WTC11 (cell line): ENCODE results near the gene NFKBIE. TPM values are rescaled to one million over a fixed set of nuclear protein-coding genes. Genes with fewer than 3 reads are reported as not detected.
A peak's percentile ranks its signal among the peaks of the same experiment; 100 is the strongest.

Experiments used
- ATAC-seq: fragments of 200-7000 bp; cut with Tn5 transposase; 2 replicates; pipeline ENCODE4 v1.10.0; 2021; ENCODE audit warnings: mild to moderate bottlenecking, moderate library complexity
- CTCF ChIA-PET: fragments of 300-600 bp; sonication (Branson Sonifier 250); formaldehyde crosslinking; loops from one replicate; lab custom pipeline; 2021; ENCODE audit warnings: antibody characterized with exemption; lab: Charles Lee
- POLR2A ChIA-PET: fragments of 350-600 bp; sonication (Branson Sonifier 250); formaldehyde crosslinking; loops from one replicate; lab custom pipeline; 2021; ENCODE audit warnings: antibody characterized with exemption; lab: Charles Lee
- DNase-seq: peaks from one replicate; pipeline ENCODE4 v3.0.0; 2021; ENCODE audit warnings: low spot score
- H3K27ac Mint-ChIP-seq: 2 replicates; pipeline ENCODE4 v1.8.0; 2021; ENCODE audit warnings: mixed read lengths
- H3K27me3 Mint-ChIP-seq: 2 replicates; pipeline ENCODE4 v1.8.0; 2021; ENCODE audit warnings: low read depth, mild to moderate bottlenecking, moderate library complexity, mixed read lengths
- H3K36me3 Mint-ChIP-seq: 2 replicates; pipeline ENCODE4 v1.8.0; 2021; ENCODE audit warnings: mixed read lengths
- H3K4me1 Mint-ChIP-seq: 2 replicates; pipeline ENCODE4 v1.8.0; 2022; ENCODE audit warnings: mixed read lengths
- H3K4me3 Mint-ChIP-seq: 2 replicates; pipeline ENCODE4 v1.8.0; 2021; ENCODE audit warnings: mild to moderate bottlenecking, moderate library complexity, mixed read lengths
- H3K9me3 Mint-ChIP-seq: 2 replicates; pipeline ENCODE4 v1.8.0; 2021; ENCODE audit warnings: mixed read lengths
- CREM ChIP-seq: sonication (generic); formaldehyde crosslinking; IDR thresholded peaks from 2 replicates; pipeline ENCODE4 v1.8.1; 2022; ENCODE audit warnings: mild to moderate bottlenecking, missing genetic modification reagents, moderate library complexity
- ELF4 ChIP-seq: sonication (generic); formaldehyde crosslinking; IDR thresholded peaks from 2 replicates; pipeline ENCODE4 v1.8.1; 2022; ENCODE audit warnings: low read depth, mild to moderate bottlenecking, moderate library complexity, missing genetic modification reagents
- GRHL2 ChIP-seq: fragments of 250-450 bp; sonication (Bioruptor Pico); IDR thresholded peaks from 2 replicates; pipeline ENCODE4 v1.8.0; 2022; ENCODE audit warnings: mild to moderate bottlenecking, moderate library complexity; ENCODE audit not compliant: insufficient replicate concordance, severe bottlenecking
- GTF2I ChIP-seq: fragments of 250-450 bp; sonication (Bioruptor Pico); conservative IDR thresholded peaks from 2 replicates; pipeline ENCODE4 v1.4.0; 2021; ENCODE audit warnings: mild to moderate bottlenecking
- NFATC4 ChIP-seq: fragments of 250-450 bp; sonication (Bioruptor Pico); IDR thresholded peaks from 2 replicates; pipeline ENCODE4 v1.9.0; 2021; ENCODE audit warnings: mild to moderate bottlenecking
- NR2C2 ChIP-seq: sonication (generic); formaldehyde crosslinking; IDR thresholded peaks from 2 replicates; pipeline ENCODE4 v1.8.0; 2022; ENCODE audit warnings: mild to moderate bottlenecking, missing genetic modification reagents
- NR3C1 ChIP-seq: sonication (generic); formaldehyde crosslinking; conservative IDR thresholded peaks from 2 replicates; pipeline ENCODE4 v1.8.1; 2023; ENCODE audit warnings: low read depth, mild to moderate bottlenecking, missing genetic modification reagents
- SMAD3 ChIP-seq: sonication (generic); formaldehyde crosslinking; IDR thresholded peaks from 2 replicates; pipeline ENCODE4 v1.8.0; 2022; ENCODE audit warnings: missing genetic modification reagents, mild to moderate bottlenecking, borderline replicate concordance
- TEAD4 ChIP-seq: sonication (generic); formaldehyde crosslinking; IDR thresholded peaks from 2 replicates; pipeline ENCODE4 v1.8.0; 2022; ENCODE audit warnings: mild to moderate bottlenecking, missing genetic modification reagents
- ZNF121 ChIP-seq: sonication (generic); formaldehyde crosslinking; IDR thresholded peaks from 2 replicates; pipeline ENCODE4 v1.8.0; 2023; ENCODE audit warnings: missing genetic modification reagents
- ZNF232 ChIP-seq: sonication (generic); formaldehyde crosslinking; IDR thresholded peaks from 2 replicates; pipeline ENCODE4 v1.8.0; 2022; ENCODE audit warnings: mild to moderate bottlenecking, missing genetic modification reagents
- ZNF317 ChIP-seq: sonication (generic); formaldehyde crosslinking; IDR thresholded peaks from 2 replicates; pipeline ENCODE4 v1.8.1; 2023; ENCODE audit warnings: low read depth, mild to moderate bottlenecking, moderate library complexity, missing genetic modification reagents, borderline replicate concordance
- ZNF416 ChIP-seq: fragments of 250-450 bp; sonication (Bioruptor Pico); IDR thresholded peaks from 2 replicates; pipeline ENCODE4 v1.9.0; 2021; ENCODE audit warnings: mild to moderate bottlenecking, inconsistent platforms
- total RNA-seq: library from RNA; stranded (reverse); gene quantifications from 3 replicates; pipeline ENCODE4 v1.2.3, GENCODE V29; 2021
- TF ChIP-seq, protein P1 (sequence below): fragments of 250-450 bp; sonication (Bioruptor Pico); IDR thresholded peaks from 2 replicates; pipeline ENCODE4 v1.9.0; 2021; ENCODE audit warnings: mild to moderate bottlenecking
- TF ChIP-seq, protein P2 (sequence below): sonication (generic); formaldehyde crosslinking; IDR thresholded peaks from 2 replicates; pipeline ENCODE4 v1.8.1; 2023; ENCODE audit warnings: mild to moderate bottlenecking, missing genetic modification reagents
- TF ChIP-seq, protein P3 (sequence below): fragments of 250-450 bp; sonication (Bioruptor Pico); IDR thresholded peaks from 2 replicates; pipeline ENCODE4 v1.9.0; 2021; ENCODE audit warnings: mild to moderate bottlenecking
- TF ChIP-seq, protein P4 (sequence below): sonication (generic); formaldehyde crosslinking; IDR thresholded peaks from 2 replicates; pipeline ENCODE4 v1.8.0; 2022; ENCODE audit warnings: mild to moderate bottlenecking, missing genetic modification reagents
- TF ChIP-seq, protein P5 (sequence below): sonication (generic); formaldehyde crosslinking; IDR thresholded peaks from 2 replicates; pipeline ENCODE4 v1.8.1; 2023; ENCODE audit warnings: mild to moderate bottlenecking, missing genetic modification reagents, moderate library complexity

Gene NFKBIE
- total RNA-seq, 1 experiment from 2014 or later, result 10.3 TPM

DNA sequence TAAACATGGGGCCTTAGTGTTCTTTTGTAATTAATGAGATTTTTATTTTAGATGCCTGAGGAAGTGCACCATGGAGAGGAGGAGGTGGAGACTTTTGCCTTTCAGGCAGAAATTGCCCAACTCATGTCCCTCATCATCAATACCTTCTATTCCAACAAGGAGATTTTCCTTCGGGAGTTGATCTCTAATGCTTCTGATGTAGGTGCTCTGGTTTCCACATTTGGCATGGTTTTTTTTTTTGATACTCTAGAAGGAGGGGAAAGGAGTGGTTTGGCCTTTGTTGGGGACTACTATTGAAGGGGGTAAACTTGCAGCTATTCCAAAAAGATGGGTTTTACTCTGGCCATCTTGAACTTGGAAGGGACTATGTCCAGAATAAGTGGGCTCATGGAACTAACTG lies 16.8 kb downstream of the NFKBIE start:
- POLR2A ChIA-PET, result interaction anchor here (4.8 to 4.9 kb wide), 2 partner anchors 7 to 26 kb away, joined by 63 to 83 read pairs; partner anchors contain the start of genes SLC29A1 and SLC35B2

DNA sequence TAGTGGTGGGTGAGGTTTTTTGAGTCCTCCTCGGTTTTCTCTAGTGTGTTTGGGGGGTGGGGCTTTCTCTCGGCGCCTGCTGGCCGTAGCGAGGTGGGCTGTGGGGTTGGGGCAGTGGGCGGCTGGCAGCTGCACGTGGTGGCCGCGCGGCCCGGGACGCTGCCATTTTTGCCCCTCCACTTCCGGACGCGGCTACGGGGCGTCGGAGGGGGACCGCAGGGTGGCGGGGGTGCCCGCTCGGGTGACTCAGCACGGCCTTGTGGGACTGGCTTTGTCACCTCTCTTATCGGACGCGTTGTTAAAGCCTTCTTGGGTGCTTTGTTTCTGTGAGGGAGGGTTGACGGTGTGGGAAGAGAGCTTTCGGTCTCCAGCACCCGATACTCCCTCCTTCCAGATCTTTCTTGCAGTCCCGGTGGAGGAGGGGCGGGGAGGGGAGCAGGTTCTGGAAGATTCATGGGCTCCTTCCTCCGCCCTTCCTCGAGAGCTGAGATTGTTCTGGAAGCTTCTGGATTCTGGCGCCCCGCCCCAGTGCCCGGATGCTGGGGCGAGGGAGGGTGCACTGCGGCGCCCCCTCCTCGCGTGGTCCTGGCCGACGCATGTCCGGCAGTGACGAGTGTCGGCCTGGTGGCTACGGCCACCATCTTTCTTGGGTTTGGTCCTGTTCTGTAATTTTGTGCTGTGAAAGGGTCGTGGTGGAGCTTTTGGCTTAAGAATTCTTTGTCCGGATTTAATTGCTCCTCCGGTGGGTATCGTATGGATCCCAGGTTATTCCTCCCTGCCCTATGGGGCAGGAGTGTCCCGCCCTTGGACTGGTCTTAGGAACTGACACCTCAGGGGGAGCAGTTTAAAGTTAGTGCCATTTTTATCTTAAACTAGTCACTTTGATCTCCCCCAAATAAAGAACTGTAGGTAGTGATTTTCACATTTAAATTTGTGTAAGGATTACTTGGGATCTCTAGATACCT lies 17.7 kb downstream of the NFKBIE start:
- Mint-ChIP-seq H3K4me1 (peaks cover 39% of the 10 kb centered on the region), H3K9me3 (no peaks in the 10 kb centered on the region), H3K27me3 (peaks cover 4% of the 10 kb centered on the region; the same call in 1 of the 2 replicates), H3K27ac (peak overlapping the region; percentile 99), H3K36me3 (peaks cover 56% of the 10 kb centered on the region), H3K4me3 (peak overlapping the region; percentile 99)
- CTCF ChIA-PET, result interaction anchor here (1.0 to 7.2 kb wide), 9 partner anchors 8 to 388 kb away, joined by 3 to 80 read pairs (median 4); partner anchors contain the start of genes AARS2 and SLC35B2
- DNase-seq (peak; percentile 41), ATAC-seq (no peak)
- POLR2A ChIA-PET, result interaction anchor here (1.1 to 4.9 kb wide), 14 partner anchors 8 to 618 kb away, joined by 3 to 83 read pairs (median 8); partner anchors contain the start of genes AARS2, MYMX, SLC29A1 and SLC35B2
- TF ChIP-seq GRHL2 (CRISPR knock-in tag) (no peak), NR3C1 (CRISPR knock-in tag) (no peak), ZNF416 (peak; percentile 84), ZNF121 (CRISPR knock-in tag) (no peak), NFATC4 (CRISPR knock-in tag) (peak; percentile 80), CREM (CRISPR knock-in tag) (no peak)
- TF ChIP-seq, protein P1, sequence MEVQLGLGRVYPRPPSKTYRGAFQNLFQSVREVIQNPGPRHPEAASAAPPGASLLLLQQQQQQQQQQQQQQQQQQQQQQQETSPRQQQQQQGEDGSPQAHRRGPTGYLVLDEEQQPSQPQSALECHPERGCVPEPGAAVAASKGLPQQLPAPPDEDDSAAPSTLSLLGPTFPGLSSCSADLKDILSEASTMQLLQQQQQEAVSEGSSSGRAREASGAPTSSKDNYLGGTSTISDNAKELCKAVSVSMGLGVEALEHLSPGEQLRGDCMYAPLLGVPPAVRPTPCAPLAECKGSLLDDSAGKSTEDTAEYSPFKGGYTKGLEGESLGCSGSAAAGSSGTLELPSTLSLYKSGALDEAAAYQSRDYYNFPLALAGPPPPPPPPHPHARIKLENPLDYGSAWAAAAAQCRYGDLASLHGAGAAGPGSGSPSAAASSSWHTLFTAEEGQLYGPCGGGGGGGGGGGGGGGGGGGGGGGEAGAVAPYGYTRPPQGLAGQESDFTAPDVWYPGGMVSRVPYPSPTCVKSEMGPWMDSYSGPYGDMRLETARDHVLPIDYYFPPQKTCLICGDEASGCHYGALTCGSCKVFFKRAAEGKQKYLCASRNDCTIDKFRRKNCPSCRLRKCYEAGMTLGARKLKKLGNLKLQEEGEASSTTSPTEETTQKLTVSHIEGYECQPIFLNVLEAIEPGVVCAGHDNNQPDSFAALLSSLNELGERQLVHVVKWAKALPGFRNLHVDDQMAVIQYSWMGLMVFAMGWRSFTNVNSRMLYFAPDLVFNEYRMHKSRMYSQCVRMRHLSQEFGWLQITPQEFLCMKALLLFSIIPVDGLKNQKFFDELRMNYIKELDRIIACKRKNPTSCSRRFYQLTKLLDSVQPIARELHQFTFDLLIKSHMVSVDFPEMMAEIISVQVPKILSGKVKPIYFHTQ, result peak; percentile 2; the same call in 1 of the 2 replicates
- TF ChIP-seq, protein P2, sequence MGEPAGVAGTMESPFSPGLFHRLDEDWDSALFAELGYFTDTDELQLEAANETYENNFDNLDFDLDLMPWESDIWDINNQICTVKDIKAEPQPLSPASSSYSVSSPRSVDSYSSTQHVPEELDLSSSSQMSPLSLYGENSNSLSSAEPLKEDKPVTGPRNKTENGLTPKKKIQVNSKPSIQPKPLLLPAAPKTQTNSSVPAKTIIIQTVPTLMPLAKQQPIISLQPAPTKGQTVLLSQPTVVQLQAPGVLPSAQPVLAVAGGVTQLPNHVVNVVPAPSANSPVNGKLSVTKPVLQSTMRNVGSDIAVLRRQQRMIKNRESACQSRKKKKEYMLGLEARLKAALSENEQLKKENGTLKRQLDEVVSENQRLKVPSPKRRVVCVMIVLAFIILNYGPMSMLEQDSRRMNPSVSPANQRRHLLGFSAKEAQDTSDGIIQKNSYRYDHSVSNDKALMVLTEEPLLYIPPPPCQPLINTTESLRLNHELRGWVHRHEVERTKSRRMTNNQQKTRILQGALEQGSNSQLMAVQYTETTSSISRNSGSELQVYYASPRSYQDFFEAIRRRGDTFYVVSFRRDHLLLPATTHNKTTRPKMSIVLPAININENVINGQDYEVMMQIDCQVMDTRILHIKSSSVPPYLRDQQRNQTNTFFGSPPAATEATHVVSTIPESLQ (CRISPR knock-in tag), result no peak

More for the DNA sequence above, 16.8 kb downstream of the NFKBIE start:
- H3K4me3 Mint-ChIP-seq, result peak overlapping the region; percentile 99
- no peaks in the 10 kb centered on the region for H3K9me3 Mint-ChIP-seq
- no peak for ATAC-seq
- CTCF ChIA-PET, result interaction anchor here (1.4 to 1.5 kb wide), 2 partner anchors 11 to 13 kb away, joined by 3 read pairs; no protein-coding TSS in a partner anchor
- H3K36me3 Mint-ChIP-seq, result peaks cover 66% of the 10 kb centered on the region
- no peak for DNase-seq
- H3K27me3 Mint-ChIP-seq, result no peaks in the 10 kb centered on the region
- H3K4me1 Mint-ChIP-seq, result peaks cover 43% of the 10 kb centered on the region
- peak overlapping the region; percentile 95 for H3K27ac Mint-ChIP-seq
- TF ChIP-seq NR2C2, result no peak
- TF ChIP-seq GTF2I, result no peak
- no peak for TF ChIP-seq ZNF317 (CRISPR knock-in tag)
- TF ChIP-seq ELF4 (CRISPR knock-in tag), result no peak
- TF ChIP-seq, protein P3, sequence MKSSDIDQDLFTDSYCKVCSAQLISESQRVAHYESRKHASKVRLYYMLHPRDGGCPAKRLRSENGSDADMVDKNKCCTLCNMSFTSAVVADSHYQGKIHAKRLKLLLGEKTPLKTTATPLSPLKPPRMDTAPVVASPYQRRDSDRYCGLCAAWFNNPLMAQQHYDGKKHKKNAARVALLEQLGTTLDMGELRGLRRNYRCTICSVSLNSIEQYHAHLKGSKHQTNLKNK (CRISPR knock-in tag), result no peak
- TF ChIP-seq TEAD4 (CRISPR knock-in tag), result no peak
- TF ChIP-seq, protein P1, result no peak
- TF ChIP-seq, protein P4, sequence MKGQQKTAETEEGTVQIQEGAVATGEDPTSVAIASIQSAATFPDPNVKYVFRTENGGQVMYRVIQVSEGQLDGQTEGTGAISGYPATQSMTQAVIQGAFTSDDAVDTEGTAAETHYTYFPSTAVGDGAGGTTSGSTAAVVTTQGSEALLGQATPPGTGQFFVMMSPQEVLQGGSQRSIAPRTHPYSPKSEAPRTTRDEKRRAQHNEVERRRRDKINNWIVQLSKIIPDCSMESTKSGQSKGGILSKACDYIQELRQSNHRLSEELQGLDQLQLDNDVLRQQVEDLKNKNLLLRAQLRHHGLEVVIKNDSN, result no peak
- TF ChIP-seq, protein P2 (CRISPR knock-in tag), result no peak
- TF ChIP-seq SMAD3 (CRISPR knock-in tag), result no peak
- TF ChIP-seq, protein P5, sequence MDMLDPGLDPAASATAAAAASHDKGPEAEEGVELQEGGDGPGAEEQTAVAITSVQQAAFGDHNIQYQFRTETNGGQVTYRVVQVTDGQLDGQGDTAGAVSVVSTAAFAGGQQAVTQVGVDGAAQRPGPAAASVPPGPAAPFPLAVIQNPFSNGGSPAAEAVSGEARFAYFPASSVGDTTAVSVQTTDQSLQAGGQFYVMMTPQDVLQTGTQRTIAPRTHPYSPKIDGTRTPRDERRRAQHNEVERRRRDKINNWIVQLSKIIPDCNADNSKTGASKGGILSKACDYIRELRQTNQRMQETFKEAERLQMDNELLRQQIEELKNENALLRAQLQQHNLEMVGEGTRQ (CRISPR knock-in tag), result no peak
- no peak for TF ChIP-seq ZNF232
